Lower leg skin (tissue), 4 donors: ENCODE data around the gene TBX4. TPM values are rescaled to one million over a fixed set of nuclear protein-coding genes. Genes with fewer than 3 reads are reported as not detected.

Source experiments
- DNase-seq, 2 donors: peaks; one replicate each; pipeline ENCODE4 v3.0.0-alpha.2; 2019; ENCODE audit warnings: low spot score in 2 of 2
- H3K4me3 ChIP-seq: fragments of 200-600 bp; sonication (generic); 2 replicates; pipeline ENCODE4 v1.5.1; 2017; ENCODE audit warnings: mild to moderate bottlenecking, low read depth; ENCODE audit not compliant: poor library complexity, severe bottlenecking
- POLR2A ChIP-seq, 2 donors: fragments of 450-650 bp; IDR thresholded peaks; one replicate each; pipeline ENCODE4 v1.6.1; 2016 to 2017; ENCODE audit warnings: antibody characterized with exemption in 2 of 2, mild to moderate bottlenecking in 1 of 2, moderate library complexity in 1 of 2
- WGBS, 2 donors: methylation state at CpG; one replicate each; pipeline ENCODE4 v1.1.5; 2018; 5-methylcytosine and 5-hydroxymethylcytosine counted together
- intact Hi-C: fragments of 100-400 bp; cut with DNase I; formaldehyde crosslinking; loops from one replicate; pipeline ENCODE4 v1.15.0; 2023; ENCODE audit warnings: low total_unique reads
- total RNA-seq, 4 donors: library from RNA; depleted of rRNA; stranded (reverse); fragments of >200 nt; gene quantifications; one replicate each; pipeline ENCODE4 v1.1.0, GENCODE V29; 2016
- TF ChIP-seq, protein P1 (sequence below), 3 donors: fragments of 450-650 bp; IDR thresholded peaks; one replicate each; pipeline ENCODE4 v1.5.1; 2016; ENCODE audit warnings: antibody characterized with exemption in 3 of 3, mild to moderate bottlenecking in 3 of 3, moderate library complexity in 2 of 3

Gene TBX4
- total RNA-seq, 4 donors from 2014 or later: 0.53 TPM; not detected in 3

GRCh38 chr17:61533797-61534196 is 81.6 kb downstream of the TBX4 start:
- 88 to 91% methylated on average over 4 of the region's 4 CpGs for WGBS, 2 donors

DNA sequence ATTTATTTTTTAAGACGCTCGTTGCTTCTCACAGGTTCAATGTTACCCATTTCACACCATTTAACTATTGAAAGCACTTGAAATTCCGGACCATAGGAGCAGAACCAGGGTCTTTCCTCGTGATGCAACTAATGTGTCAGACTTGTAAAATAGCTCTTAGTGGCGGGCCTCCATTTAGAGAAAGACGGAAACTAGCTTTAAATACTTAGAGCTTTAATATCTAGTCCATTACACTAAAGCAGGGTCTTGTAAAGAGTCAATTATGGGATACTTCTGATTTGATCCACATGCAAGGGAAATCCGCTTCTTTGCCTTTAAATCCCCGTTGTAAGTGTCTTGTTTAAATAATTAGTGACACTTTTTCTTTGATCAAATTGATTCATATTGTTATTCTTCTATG is 82.2 kb downstream of the TBX4 start:
- intact Hi-C loops: no loop called here
- 70 to 77% methylated on average over 8 of the region's 8 CpGs for WGBS, 2 donors
- no peak for DNase-seq
- H3K4me3 ChIP-seq: no peak overlapping the region
- TF ChIP-seq, protein P1, sequence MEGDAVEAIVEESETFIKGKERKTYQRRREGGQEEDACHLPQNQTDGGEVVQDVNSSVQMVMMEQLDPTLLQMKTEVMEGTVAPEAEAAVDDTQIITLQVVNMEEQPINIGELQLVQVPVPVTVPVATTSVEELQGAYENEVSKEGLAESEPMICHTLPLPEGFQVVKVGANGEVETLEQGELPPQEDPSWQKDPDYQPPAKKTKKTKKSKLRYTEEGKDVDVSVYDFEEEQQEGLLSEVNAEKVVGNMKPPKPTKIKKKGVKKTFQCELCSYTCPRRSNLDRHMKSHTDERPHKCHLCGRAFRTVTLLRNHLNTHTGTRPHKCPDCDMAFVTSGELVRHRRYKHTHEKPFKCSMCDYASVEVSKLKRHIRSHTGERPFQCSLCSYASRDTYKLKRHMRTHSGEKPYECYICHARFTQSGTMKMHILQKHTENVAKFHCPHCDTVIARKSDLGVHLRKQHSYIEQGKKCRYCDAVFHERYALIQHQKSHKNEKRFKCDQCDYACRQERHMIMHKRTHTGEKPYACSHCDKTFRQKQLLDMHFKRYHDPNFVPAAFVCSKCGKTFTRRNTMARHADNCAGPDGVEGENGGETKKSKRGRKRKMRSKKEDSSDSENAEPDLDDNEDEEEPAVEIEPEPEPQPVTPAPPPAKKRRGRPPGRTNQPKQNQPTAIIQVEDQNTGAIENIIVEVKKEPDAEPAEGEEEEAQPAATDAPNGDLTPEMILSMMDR (IDR thresholded peaks at IDR 0.05): no peak
- TF ChIP-seq POLR2A (IDR thresholded peaks at IDR 0.05): no peak

More at GRCh38 chr17:61533797-61534196, 81.6 kb downstream of the TBX4 start:
- no peak for DNase-seq
- intact Hi-C loops: no loop called here
- TF ChIP-seq, protein P1 (IDR thresholded peaks at IDR 0.05): no peak
- no peak for TF ChIP-seq POLR2A (IDR thresholded peaks at IDR 0.05)
- H3K4me3 ChIP-seq: no peak overlapping the region

Other genes starting within 250 kb of the TBX4 start
- 1 to 10 TPM in 3 of 4 donors, under 1 TPM in 1; 0.25 to 9.1 (median 5.7) TPM for gene TBX2, start 52.6 kb upstream of the TBX4 start, total RNA-seq
- not detected for gene NACA2, start 138.8 kb downstream of the TBX4 start, total RNA-seq